ENCODE measurements around the gene EMP3.
"Not testable (repeated sequence)": the region's sequence is repeated elsewhere in the genome, so short reads cannot be mapped to it uniquely, and the experiment has no call there.

GRCh38 chr19:48317708-48317960, 7.7 kb upstream of the EMP3 start:
- not testable (repeated sequence) for TF ChIP-seq CTCF, POLR2A (IDR thresholded peaks at IDR 0.05)

All from testis (tissue), 2 donors.